Upper lobe of left lung (tissue), 6 donors: ENCODE results near the gene NVL. TPM values are rescaled to one million over a fixed set of nuclear protein-coding genes. Genes with fewer than 3 reads are reported as not detected.
A peak's percentile ranks its signal among the peaks of the same experiment; 100 is the strongest.

Source experiments
- ATAC-seq, 2 donors: fragments of 200-7000 bp; cut with Tn5 transposase; one replicate each; pipeline ENCODE4 v1.9.1; 2022; ENCODE audit warnings: mild to moderate bottlenecking in 2 of 2, moderate library complexity in 2 of 2; ENCODE audit not compliant: low FRiP score in 2 of 2
- DNase-seq, 2 donors: peaks; one replicate each; pipeline ENCODE4 v3.0.0-alpha.2; 2019 to 2020
- H3K27ac ChIP-seq, 4 donors: fragments of 200-600 bp; sonication (generic); one replicate each; pipeline ENCODE4 v1.5.1; 2016 to 2019
- H3K27me3 ChIP-seq, 4 donors: fragments of 200-600 bp; sonication (generic); one replicate each; pipeline ENCODE4 v1.5.1; 2017 to 2019
- H3K36me3 ChIP-seq, 4 donors: fragments of 200-600 bp; sonication (generic); one replicate each; pipeline ENCODE4 v1.5.1; 2016 to 2019
- H3K4me1 ChIP-seq, 4 donors: fragments of 200-600 bp; sonication (generic); one replicate each; pipeline ENCODE4 v1.5.1; 2018 to 2019
- H3K4me3 ChIP-seq, 4 donors: fragments of 200-600 bp; sonication (generic); one replicate each; pipeline ENCODE4 v1.5.1; 2017 to 2019; ENCODE audit warnings: mild to moderate bottlenecking in 2 of 4, moderate library complexity in 1 of 4
- H3K9me3 ChIP-seq, 4 donors: fragments of 200-600 bp; sonication (generic); one replicate each; pipeline ENCODE4 v1.5.1; 2018 to 2019
- EP300 ChIP-seq, 4 donors: sonication (generic); formaldehyde crosslinking; IDR thresholded peaks; one replicate each; pipeline ENCODE4 v1.5.1; 2017; ENCODE audit warnings: antibody characterized with exemption in 4 of 4, control low read depth in 2 of 4
- POLR2A ChIP-seq, 4 donors: fragments of 450-650 bp; IDR thresholded peaks; one replicate each; pipeline ENCODE4 v1.5.1; 2016 to 2017; ENCODE audit warnings: antibody characterized with exemption in 4 of 4, mild to moderate bottlenecking in 2 of 4
- POLR2AphosphoS5 ChIP-seq, 2 donors: sonication (generic); formaldehyde crosslinking; IDR thresholded peaks; one replicate each; pipeline ENCODE4 v1.5.1; 2017; ENCODE audit warnings: antibody characterized with exemption in 2 of 2
- WGBS, 2 donors: methylation state at CpG; one replicate each; pipeline ENCODE4 v1.1.5; 2017 to 2018; 5-methylcytosine and 5-hydroxymethylcytosine counted together
- total RNA-seq, 6 donors: library from RNA; depleted of rRNA in 4 of 6; stranded (reverse); fragments of >200 nt in 4 of 6; gene quantifications; one replicate each; pipeline versions ENCODE4 v1.1.0 to v1.2.1, GENCODE V29; 2016 to 2021
- TF ChIP-seq, protein P1 (sequence below), 6 experiments: fragments of 450-650 bp in 4 of 6; fragments of 200-600 bp in 2 of 6; sonication (generic) in 2 of 6; IDR thresholded peaks; one replicate each; pipeline ENCODE4 v1.5.1; 2016 to 2019; ENCODE audit warnings: antibody characterized with exemption in 6 of 6
- donor health status: DM: no; HTN: no; CAD: no; lungs with moderate emphysema.
- donor health status: DM: no; HTN: yes; CAD: no; lungs with severe emphysema.

NVL gene
- total RNA-seq, 6 donors from 2014 or later: 20.2 to 56.6 (median 34.1) TPM

GRCh38 chr1:224238212-224238611 is 91.8 kb downstream of the NVL start:
- Histone ChIP-seq H3K27me3 (no peaks in the 10 kb centered on the region), H3K4me3 (no peak overlapping the region), H3K9me3 (no peaks in the 10 kb centered on the region), H3K36me3 (peaks cover 0 to 22% (median 3%) of the 10 kb centered on the region in 4 donors), H3K27ac (peak overlapping the region in 3 of 4 donors; percentile 7 to 33 (median 30)), H3K4me1 (peaks cover 0 to 13% (median 3%) of the 10 kb centered on the region in 4 donors)
- 72 to 76% methylated on average over 9 of the region's 9 CpGs for WGBS, 2 donors
- ATAC-seq (peak in 1 of 2 donors; percentile 68), DNase-seq (peak in 1 of 2 donors; percentile 42)
- TF ChIP-seq POLR2A (IDR thresholded peaks at IDR 0.05) (no peak), POLR2AphosphoS5 (IDR thresholded peaks at IDR 0.05) (no peak), EP300 (IDR thresholded peaks at IDR 0.05) (no peak)
- TF ChIP-seq, protein P1, sequence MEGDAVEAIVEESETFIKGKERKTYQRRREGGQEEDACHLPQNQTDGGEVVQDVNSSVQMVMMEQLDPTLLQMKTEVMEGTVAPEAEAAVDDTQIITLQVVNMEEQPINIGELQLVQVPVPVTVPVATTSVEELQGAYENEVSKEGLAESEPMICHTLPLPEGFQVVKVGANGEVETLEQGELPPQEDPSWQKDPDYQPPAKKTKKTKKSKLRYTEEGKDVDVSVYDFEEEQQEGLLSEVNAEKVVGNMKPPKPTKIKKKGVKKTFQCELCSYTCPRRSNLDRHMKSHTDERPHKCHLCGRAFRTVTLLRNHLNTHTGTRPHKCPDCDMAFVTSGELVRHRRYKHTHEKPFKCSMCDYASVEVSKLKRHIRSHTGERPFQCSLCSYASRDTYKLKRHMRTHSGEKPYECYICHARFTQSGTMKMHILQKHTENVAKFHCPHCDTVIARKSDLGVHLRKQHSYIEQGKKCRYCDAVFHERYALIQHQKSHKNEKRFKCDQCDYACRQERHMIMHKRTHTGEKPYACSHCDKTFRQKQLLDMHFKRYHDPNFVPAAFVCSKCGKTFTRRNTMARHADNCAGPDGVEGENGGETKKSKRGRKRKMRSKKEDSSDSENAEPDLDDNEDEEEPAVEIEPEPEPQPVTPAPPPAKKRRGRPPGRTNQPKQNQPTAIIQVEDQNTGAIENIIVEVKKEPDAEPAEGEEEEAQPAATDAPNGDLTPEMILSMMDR (IDR thresholded peaks at IDR 0.05): no peak

GRCh38 chr1:224237119-224237881 is 92.7 kb downstream of the NVL start:
- TF ChIP-seq POLR2AphosphoS5 (IDR thresholded peaks at IDR 0.05) (no peak), EP300 (IDR thresholded peaks at IDR 0.05) (no peak), POLR2A (IDR thresholded peaks at IDR 0.05) (no peak)
- TF ChIP-seq, protein P1 (IDR thresholded peaks at IDR 0.05): no peak
- Histone ChIP-seq H3K27me3 (no peaks in the 10 kb centered on the region), H3K9me3 (no peaks in the 10 kb centered on the region), H3K4me3 (no peak overlapping the region), H3K27ac (peak overlapping the region; percentile 13 to 61 (median 34)), H3K4me1 (peaks cover 0 to 13% (median 3%) of the 10 kb centered on the region in 4 donors), H3K36me3 (peaks cover 0 to 22% (median 3%) of the 10 kb centered on the region in 4 donors)
- DNase-seq: no peak
- peak; percentile 32 to 83 for ATAC-seq
- WGBS, 2 donors: 73 to 76% methylated on average over 7 to 11 of the region's 11 CpGs

DNA sequence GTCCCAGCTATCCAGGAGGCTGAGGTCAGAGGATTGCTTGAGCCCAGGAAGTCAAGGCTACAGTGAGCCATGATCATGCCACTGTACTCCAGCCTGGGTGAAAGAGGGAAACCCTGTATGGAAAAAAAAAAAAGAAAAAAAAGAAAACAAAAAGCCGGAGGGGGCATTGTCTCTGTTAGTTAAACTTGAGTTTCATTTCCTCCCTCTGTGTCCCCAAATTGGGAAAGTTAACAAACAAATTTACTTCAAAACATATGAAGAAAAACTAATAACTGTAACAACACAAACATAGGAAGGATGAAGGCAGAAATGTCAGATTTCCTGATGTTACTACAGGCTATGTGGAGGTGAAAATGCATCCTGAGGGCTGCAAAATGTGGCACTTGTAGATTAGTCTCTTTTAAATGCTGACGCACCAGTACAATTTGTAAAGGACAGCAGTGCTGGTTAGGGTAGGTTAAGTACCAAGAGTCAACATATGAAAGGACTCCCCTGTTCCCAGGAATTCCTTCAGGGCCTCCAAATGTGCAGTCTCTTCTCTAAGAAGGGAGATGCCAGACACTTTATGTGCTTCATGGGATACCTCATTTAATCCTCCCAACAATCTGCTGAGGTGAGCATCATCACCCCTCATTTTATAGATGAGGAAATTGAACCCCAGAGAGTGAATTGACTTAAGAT is 94.0 kb downstream of the NVL start:
- Histone ChIP-seq H3K4me1 (peaks cover 0 to 13% (median 3%) of the 10 kb centered on the region in 4 donors), H3K4me3 (no peak overlapping the region), H3K27ac (peak overlapping the region in 1 of 4 donors; percentile 37), H3K27me3 (no peaks in the 10 kb centered on the region), H3K9me3 (no peaks in the 10 kb centered on the region), H3K36me3 (peaks cover 0 to 29% (median 5%) of the 10 kb centered on the region in 4 donors)
- DNase-seq: no peak
- TF ChIP-seq POLR2AphosphoS5 (IDR thresholded peaks at IDR 0.05) (no peak), EP300 (IDR thresholded peaks at IDR 0.05) (no peak), POLR2A (IDR thresholded peaks at IDR 0.05) (no peak)
- TF ChIP-seq, protein P1 (IDR thresholded peaks at IDR 0.05): no peak
- 58 to 64% methylated on average over 2 of the region's 2 CpGs for WGBS, 2 donors
- no peak for ATAC-seq

DNA sequence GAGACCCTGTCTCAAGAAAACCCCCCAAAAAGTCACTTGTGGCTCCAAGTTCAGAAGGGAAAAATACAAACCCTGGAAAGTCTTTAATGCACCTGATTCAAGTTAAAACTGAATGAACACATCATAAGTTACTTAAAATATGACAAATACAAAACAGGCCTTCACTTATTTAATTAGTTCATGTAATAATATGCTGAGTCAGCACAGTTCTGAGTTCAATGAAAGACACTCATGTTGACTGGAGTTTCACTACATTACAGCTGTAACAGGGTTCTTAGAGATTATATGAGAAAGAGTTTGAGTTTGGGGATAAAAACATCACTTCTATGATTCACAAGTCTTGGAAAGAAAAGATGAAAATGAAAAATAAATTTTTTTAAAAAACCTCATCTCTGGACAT is 96.0 kb downstream of the NVL start:
- H3K36me3 ChIP-seq: peaks cover 0 to 45% (median 15%) of the 10 kb centered on the region in 4 donors
- ATAC-seq (no peak), DNase-seq (no peak)
- H3K9me3 ChIP-seq: no peaks in the 10 kb centered on the region
- no peaks in the 10 kb centered on the region for H3K27me3 ChIP-seq
- H3K4me1 ChIP-seq: peaks cover 0 to 12% (median 3%) of the 10 kb centered on the region in 4 donors
- no peak overlapping the region for H3K27ac ChIP-seq
- H3K4me3 ChIP-seq: no peak overlapping the region
- TF ChIP-seq EP300 (IDR thresholded peaks at IDR 0.05): no peak
- TF ChIP-seq POLR2A (IDR thresholded peaks at IDR 0.05): no peak
- TF ChIP-seq, protein P1 (IDR thresholded peaks at IDR 0.05): no peak
- no peak for TF ChIP-seq POLR2AphosphoS5 (IDR thresholded peaks at IDR 0.05)
